MM.1S (cell line): ENCODE measurements around the gene BMP7.

Source experiments
- DNase-seq: peaks from one replicate; pipeline ENCODE4 v3.0.0-alpha.2; 2015
- H2AFZ ChIP-seq: fragments of 300-600 bp; sonication (generic); 2 replicates; pipeline ENCODE4 v1.6.0; 2016; ENCODE audit warnings: antibody characterized with exemption, low read length
- H3F3A ChIP-seq: fragments of 300-600 bp; sonication (generic); 2 replicates; pipeline ENCODE4 v1.6.1; 2016; ENCODE audit warnings: mild to moderate bottlenecking, antibody characterized with exemption, low read length, moderate library complexity, mixed read lengths; ENCODE audit not compliant: insufficient read depth
- H3K27ac ChIP-seq: fragments of 300-600 bp; sonication (generic); 2 replicates; pipeline ENCODE4 v1.5.1; 2016; ENCODE audit warnings: mild to moderate bottlenecking, low read length
- H3K27me3 ChIP-seq: fragments of 300-600 bp; sonication (generic); replicated peaks from 2 replicates; pipeline ENCODE4 v1.6.0; 2016; ENCODE audit warnings: low read length; ENCODE audit not compliant: insufficient read depth
- H3K36me3 ChIP-seq: fragments of 300-600 bp; sonication (generic); replicated peaks from 2 replicates; pipeline ENCODE4 v1.6.1; 2016; ENCODE audit warnings: mild to moderate bottlenecking, low read length, mixed read lengths; ENCODE audit not compliant: insufficient read depth
- H3K4me1 ChIP-seq: fragments of 300-600 bp; sonication (generic); 2 replicates; pipeline ENCODE4 v1.6.1; 2016; ENCODE audit warnings: low read length, mixed read lengths
- H3K4me2 ChIP-seq: fragments of 300-600 bp; sonication (generic); 2 replicates; pipeline ENCODE4 v1.6.0; 2016; ENCODE audit warnings: low read depth, low read length
- H3K4me3 ChIP-seq: fragments of 300-600 bp; sonication (generic); 2 replicates; pipeline ENCODE4 v1.5.1; 2016; ENCODE audit warnings: low read length, mixed read lengths
- H3K79me2 ChIP-seq: fragments of 300-600 bp; sonication (generic); 2 replicates; pipeline ENCODE4 v1.6.1; 2016; ENCODE audit warnings: mixed run types, low read length, mixed read lengths
- H3K9ac ChIP-seq: fragments of 300-600 bp; sonication (generic); 2 replicates; pipeline ENCODE4 v1.6.1; 2016; ENCODE audit warnings: low read length, mixed read lengths
- H3K9me2 ChIP-seq: fragments of 300-600 bp; sonication (generic); replicated peaks from 2 replicates; pipeline ENCODE4 v1.6.1; 2016; ENCODE audit warnings: mild to moderate bottlenecking, low read length, mixed read lengths; ENCODE audit not compliant: insufficient read depth
- H3K9me3 ChIP-seq: fragments of 300-600 bp; sonication (generic); replicated peaks from 2 replicates; pipeline ENCODE4 v1.6.1; 2016; ENCODE audit warnings: mild to moderate bottlenecking, low read length, mixed read lengths; ENCODE audit not compliant: insufficient read depth
- H4K20me1 ChIP-seq: fragments of 300-600 bp; sonication (generic); 2 replicates; pipeline ENCODE4 v1.6.1; 2016; ENCODE audit warnings: mild to moderate bottlenecking, low read length, moderate library complexity, mixed read lengths; ENCODE audit not compliant: insufficient read depth
- EZH2 ChIP-seq: fragments of 300-600 bp; sonication (generic); optimal IDR thresholded peaks from 2 replicates; pipeline ENCODE3; 2017; ENCODE audit warnings: low read depth, mild to moderate bottlenecking, antibody characterized with exemption, low read length, mixed read lengths
- EZH2phosphoT487 ChIP-seq: fragments of 300-600 bp; sonication (generic); IDR thresholded peaks from 2 replicates; pipeline ENCODE4 v1.6.1; 2018; ENCODE audit warnings: antibody characterized with exemption, low read length
- TF ChIP-seq, protein P1 (sequence below): fragments of 300-600 bp; sonication (generic); IDR thresholded peaks from 2 replicates; pipeline ENCODE4 v1.5.1; 2016; ENCODE audit warnings: antibody characterized with exemption, low read length, mixed read lengths

Gene BMP7

DNA sequence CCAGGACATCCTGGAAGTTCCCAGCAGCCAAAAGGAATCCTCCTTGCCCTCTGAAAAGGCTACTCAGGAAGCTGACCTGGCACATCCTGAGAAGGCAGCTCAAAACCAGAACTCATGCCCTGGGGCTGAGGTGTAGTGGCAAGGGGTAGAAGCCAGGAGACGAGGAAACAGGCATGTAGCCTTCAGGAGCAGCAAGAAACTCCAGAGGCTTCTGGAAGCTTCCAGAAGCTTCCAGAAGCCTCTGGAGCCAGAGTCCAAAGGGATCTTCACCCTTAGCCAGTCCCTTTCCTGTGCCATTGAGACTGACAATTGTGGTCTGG lies 43.9 kb downstream of the BMP7 start:
- H3K4me3 ChIP-seq, result no peak overlapping the region
- no peak overlapping the region for H3K9ac ChIP-seq
- no peak overlapping the region for H3K27ac ChIP-seq
- H3K36me3 ChIP-seq, result no peaks in the 10 kb centered on the region
- no peaks in the 10 kb centered on the region for H3K4me1 ChIP-seq
- no peak for DNase-seq
- no peaks in the 10 kb centered on the region for H3K79me2 ChIP-seq
- H3K27me3 ChIP-seq, result peaks cover 20% of the 10 kb centered on the region
- no peak overlapping the region for H2AFZ ChIP-seq
- no peaks in the 10 kb centered on the region for H4K20me1 ChIP-seq
- H3K9me2 ChIP-seq, result no peaks in the 10 kb centered on the region
- no peak for TF ChIP-seq EZH2phosphoT487
- TF ChIP-seq, protein P1, sequence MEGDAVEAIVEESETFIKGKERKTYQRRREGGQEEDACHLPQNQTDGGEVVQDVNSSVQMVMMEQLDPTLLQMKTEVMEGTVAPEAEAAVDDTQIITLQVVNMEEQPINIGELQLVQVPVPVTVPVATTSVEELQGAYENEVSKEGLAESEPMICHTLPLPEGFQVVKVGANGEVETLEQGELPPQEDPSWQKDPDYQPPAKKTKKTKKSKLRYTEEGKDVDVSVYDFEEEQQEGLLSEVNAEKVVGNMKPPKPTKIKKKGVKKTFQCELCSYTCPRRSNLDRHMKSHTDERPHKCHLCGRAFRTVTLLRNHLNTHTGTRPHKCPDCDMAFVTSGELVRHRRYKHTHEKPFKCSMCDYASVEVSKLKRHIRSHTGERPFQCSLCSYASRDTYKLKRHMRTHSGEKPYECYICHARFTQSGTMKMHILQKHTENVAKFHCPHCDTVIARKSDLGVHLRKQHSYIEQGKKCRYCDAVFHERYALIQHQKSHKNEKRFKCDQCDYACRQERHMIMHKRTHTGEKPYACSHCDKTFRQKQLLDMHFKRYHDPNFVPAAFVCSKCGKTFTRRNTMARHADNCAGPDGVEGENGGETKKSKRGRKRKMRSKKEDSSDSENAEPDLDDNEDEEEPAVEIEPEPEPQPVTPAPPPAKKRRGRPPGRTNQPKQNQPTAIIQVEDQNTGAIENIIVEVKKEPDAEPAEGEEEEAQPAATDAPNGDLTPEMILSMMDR, result no peak
- no peak for TF ChIP-seq EZH2
- no peaks in the 10 kb centered on the region for H3F3A ChIP-seq
- no peaks in the 10 kb centered on the region for H3K9me3 ChIP-seq
- no peak overlapping the region for H3K4me2 ChIP-seq

DNA sequence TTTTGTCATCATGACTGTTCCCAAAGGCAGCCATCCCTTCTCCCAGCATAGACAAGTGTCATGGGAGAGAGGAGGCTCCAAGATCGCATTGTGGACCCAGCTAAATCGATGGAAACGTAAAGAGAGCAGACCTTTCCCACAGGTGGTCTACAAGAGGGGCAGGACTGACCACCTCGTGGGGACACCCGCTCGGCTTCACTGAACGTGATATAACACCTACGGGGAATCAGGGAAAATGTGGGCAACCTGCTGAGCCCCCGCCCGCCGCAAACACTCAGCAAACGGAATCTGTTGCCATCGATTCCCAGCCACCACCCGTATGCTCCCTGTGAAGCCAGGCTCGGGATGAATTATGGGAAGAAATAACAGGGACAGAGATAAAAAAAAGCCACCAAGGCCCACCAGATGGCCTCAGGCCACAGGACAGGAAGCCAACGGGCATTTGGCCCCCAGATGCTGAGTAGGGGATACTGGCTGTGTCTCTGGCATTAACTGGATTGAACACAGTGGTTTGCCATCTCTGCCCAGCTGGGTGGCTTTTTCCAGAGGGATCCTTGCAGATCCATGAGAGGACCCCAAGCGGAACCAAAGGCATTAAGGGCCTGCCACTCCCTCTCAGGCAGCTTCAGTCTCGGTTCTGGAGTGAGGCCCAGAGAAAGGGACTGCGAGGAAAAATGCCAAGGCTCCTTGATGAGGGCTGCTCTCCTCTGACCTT lies 44.4 kb downstream of the BMP7 start:
- Histone ChIP-seq H3K27me3 (peaks cover 16% of the 10 kb centered on the region), H3K79me2 (no peaks in the 10 kb centered on the region), H3K9me2 (no peaks in the 10 kb centered on the region), H3K36me3 (no peaks in the 10 kb centered on the region), H3K4me2 (no peak overlapping the region), H3K27ac (no peak overlapping the region), H3K9me3 (no peaks in the 10 kb centered on the region), H4K20me1 (no peaks in the 10 kb centered on the region), H3K4me1 (no peaks in the 10 kb centered on the region), H3F3A (no peaks in the 10 kb centered on the region), H2AFZ (no peak overlapping the region), H3K4me3 (no peak overlapping the region), H3K9ac (no peak overlapping the region)
- no peak for TF ChIP-seq EZH2
- no peak for TF ChIP-seq EZH2phosphoT487
- TF ChIP-seq, protein P1, result no peak
- no peak for DNase-seq

DNA sequence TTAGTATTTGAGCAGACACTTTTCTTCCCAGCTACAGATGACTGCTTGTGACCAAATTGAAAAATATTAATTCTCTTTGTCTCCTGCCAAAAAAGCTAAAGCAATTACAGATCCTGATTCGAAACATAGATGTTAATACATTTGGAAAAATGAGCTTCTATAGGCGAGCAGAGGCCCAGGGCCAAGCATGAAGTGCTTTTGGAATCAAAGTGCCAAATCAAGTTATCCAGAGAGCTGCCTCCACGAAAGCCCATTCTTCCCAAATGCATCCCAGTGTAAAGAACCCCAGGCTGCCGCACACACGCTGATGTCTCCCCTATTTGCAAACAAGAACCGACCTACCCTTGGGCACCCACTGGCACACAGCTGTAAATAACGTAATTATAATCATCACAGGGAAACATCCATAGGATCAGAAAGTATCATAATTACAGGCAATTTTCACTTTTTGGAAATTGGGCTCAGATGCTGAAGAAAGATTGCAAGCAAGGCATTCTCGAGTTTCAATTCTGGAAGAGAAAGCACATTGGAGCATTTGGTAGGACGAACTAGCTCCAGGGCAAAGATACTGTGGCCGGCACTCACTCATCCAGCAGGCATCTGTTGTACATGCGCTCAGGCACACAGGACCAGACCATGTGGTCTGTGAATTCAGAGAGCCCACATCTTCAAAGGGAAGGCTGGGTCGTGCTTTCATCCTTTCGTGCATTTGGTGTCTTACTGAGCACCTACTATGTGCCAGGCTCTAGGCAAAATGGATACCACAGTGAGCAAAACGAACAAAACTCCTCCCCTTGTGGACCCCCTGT lies 45.9 kb downstream of the BMP7 start:
- no peak overlapping the region for H2AFZ ChIP-seq
- no peaks in the 10 kb centered on the region for H4K20me1 ChIP-seq
- no peaks in the 10 kb centered on the region for H3K79me2 ChIP-seq

More for the DNA sequence above, 45.9 kb downstream of the BMP7 start:
- Histone ChIP-seq H3K4me3 (no peak overlapping the region), H3K27ac (no peak overlapping the region), H3K4me2 (no peak overlapping the region), H3K9ac (no peak overlapping the region), H3K4me1 (no peaks in the 10 kb centered on the region), H3K9me2 (no peaks in the 10 kb centered on the region), H3K27me3 (peaks cover 14% of the 10 kb centered on the region), H3K9me3 (no peaks in the 10 kb centered on the region), H3K36me3 (no peaks in the 10 kb centered on the region), H3F3A (no peaks in the 10 kb centered on the region)
- TF ChIP-seq, protein P1, result no peak
- TF ChIP-seq EZH2 (no peak), EZH2phosphoT487 (no peak)
- DNase-seq, result no peak
